RCC 7860 (cell line): ENCODE data around the gene CALCOCO1.
A peak's percentile ranks its signal among the peaks of the same experiment; 100 is the strongest.

Source experiments
- DNase-seq: peaks from one replicate; pipeline ENCODE4 v3.0.0-alpha.2; 2015; ENCODE audit warnings: low spot score
- FAIRE-seq: peaks from 2 replicates; lab custom pipeline; 2012; peaks lifted over from hg19 to GRCh38; lab: Jason Lieb, UNC

The CALCOCO1 gene

GRCh38 chr12:53752192-53752601 lies 24.9 kb upstream of the CALCOCO1 start:
- DNase-seq = no peak
- FAIRE-seq = no peak

GRCh38 chr12:53751336-53752191 lies 24.3 kb upstream of the CALCOCO1 start, which contains the start of gene CISTR:
Gene CISTR (minus strand): TSS chr12:53751979.
- FAIRE-seq (no peak), DNase-seq (no peak)

GRCh38 chr12:53750812-53751335 lies 23.6 kb upstream of the CALCOCO1 start:
- no peak for DNase-seq
- no peak for FAIRE-seq

GRCh38 chr12:53749986-53750811 lies 22.9 kb upstream of the CALCOCO1 start:
- no peak for DNase-seq
- FAIRE-seq = no peak

DNA sequence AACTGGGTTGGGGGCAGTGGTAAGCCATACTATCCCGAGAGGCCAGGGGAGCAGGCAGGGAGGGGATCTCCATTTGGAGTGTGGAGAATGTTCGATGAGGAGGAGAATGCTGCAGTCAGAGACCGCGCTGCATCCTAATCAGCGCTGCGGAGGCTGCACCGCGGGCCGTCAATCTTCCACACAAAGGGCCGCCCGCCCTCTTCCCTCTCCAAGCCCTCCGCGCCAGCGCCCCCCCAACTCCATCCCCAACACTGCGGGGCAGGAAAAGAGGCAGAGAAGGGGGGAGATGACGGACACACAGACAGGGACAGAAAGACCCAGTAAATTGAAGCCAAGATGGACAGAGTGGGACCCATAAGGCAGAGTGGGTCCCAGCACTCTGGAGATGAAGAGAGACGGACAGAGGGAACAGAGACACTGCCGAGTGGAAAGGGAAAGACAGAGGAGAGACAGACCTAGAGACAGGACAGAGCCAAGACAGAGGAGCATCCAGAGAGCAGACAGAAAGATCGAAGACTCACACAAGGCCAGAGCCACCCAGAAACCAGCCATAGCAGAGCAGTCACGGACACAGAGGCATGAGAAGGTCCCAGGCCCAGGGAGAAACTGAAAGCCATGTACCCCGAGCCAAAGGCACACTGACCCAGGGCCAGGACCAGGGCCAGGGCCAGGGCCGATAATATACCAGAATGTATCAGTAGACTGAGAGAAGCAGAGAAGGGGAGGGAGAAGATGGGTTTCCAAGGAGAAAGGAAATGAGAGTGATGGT lies 21.0 kb upstream of the CALCOCO1 start:
- no peak for FAIRE-seq

DNA sequence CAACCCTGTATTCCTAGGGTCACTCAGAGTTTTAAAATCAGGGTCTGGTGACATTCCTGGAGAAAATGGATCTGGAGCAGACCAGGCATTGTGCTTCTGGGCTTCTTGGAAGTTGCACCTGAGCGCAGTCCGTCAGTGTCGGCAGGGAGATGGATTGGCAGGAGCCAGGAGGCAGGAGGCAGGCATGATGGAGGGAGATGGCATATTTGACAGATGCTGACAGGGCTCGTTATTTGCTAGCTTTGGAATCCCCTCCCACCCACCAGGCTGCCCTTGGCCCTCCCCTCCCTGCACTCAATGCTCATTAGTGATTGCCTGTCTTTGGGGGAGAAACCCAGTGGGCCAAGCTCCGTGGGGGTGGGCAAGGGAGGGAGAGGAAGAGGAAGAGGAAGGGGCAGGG lies 19.8 kb upstream of the CALCOCO1 start:
- no peak for DNase-seq
- FAIRE-seq = no peak

More for the DNA sequence above, 21.0 kb upstream of the CALCOCO1 start:
- no peak for DNase-seq

GRCh38 chr12:53746592-53747092 lies 19.4 kb upstream of the CALCOCO1 start:
- DNase-seq (peak; percentile 67), FAIRE-seq (peak; percentile 5)

DNA sequence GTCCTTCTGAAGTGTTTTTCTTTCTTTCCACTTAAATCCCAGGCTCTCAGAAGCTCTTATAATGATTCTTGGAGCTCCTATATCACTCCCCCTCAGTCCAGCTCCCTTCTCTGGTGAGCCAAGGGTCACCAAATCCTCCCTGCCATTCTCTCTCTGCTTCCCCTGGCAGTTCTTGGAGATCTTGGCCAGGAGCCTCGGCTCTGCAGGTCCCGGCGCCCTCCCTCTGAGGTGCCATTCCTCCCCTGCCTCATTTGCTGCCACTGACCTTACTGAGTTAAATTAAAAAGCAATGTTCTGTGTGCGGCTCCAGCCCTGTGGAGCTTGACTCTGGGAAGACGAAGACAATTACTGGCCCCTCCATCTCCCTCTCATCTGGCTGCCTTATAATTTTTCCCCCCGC lies 17.5 kb upstream of the CALCOCO1 start:
- DNase-seq = no peak
- FAIRE-seq = no peak

GRCh38 chr12:53744130-53744441 lies 16.8 kb upstream of the CALCOCO1 start:
- no peak for FAIRE-seq

GRCh38 chr12:53743266-53744129 lies 16.2 kb upstream of the CALCOCO1 start:
- peak; percentile 31 for DNase-seq
- FAIRE-seq = no peak

More at GRCh38 chr12:53744130-53744441, 16.8 kb upstream of the CALCOCO1 start:
- no peak for DNase-seq

- DNase-seq (no peak), FAIRE-seq (no peak)
These were observed 12.9 kb upstream of the CALCOCO1 start for GRCh38 chr12:53740130-53740491.

DNA sequence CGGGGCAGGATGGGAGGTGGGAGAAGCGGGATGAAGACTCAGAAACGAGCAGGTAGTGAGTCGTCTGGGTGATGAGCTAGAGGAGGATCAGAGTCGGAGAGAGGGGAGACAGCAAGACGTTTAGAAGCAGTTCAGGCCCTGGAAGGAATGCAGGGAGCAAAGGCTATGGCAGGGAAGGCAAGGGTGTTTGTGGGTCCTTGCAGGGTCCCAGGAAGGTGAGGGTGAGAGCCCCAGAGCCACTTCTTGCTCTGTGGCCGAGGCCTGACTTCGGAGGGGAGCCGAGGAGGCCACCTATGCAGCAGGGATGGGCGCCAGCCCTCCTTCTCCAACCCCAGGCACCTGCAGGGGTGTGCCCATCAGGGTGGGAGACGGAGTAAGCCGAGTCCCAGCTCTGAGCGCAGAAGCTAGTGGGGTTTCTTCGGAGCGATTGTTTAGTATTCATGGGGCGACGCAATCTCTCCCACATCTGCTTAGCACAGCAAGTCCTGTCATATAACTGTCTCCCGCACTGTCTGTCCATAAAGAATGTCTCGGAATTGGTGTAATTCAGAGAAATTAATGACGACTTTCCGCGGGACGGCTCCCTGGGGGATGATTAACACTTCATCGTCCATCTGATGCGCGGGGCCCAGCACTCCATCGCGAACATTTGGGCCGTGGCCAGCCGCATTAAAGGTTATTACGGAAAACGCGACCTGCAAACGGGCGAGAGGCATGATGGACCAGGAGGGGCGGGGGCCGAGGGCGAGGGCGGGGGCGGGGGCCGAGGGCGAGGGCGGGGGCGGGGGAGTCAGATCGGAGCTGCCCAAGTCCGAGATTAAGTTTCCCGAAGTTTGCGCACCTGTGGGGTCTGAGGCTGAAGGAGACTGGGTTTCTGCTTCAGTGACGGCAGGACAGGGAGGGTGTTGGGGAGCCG lies 12.2 kb upstream of the CALCOCO1 start:
- DNase-seq (no peak), FAIRE-seq (no peak)

GRCh38 chr12:53738406-53739213 lies 11.4 kb upstream of the CALCOCO1 start:
- FAIRE-seq = no peak
- DNase-seq = no peak

DNA sequence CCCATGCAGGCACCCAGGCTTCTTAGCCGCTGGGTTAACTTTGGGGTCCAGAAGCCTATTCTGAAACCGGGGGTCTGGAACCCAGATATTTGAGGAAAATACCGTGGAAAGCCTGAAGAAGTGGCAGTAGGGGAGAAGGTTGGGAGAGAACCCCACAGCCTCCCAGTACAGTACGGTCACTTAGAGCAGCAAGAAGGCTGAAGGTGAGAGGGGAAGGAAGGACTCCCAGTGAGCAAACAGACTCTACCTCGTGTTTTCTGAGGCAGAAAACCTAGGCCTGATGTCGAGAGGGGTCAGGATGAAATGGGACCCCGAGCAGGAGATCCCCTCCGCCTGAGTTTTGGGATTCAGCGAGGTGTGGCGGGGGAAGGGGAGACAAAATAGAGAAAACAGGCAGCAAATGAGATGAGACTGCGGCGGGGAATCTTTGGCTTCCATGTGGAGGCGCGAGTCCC lies 10.7 kb upstream of the CALCOCO1 start:
- FAIRE-seq (no peak), DNase-seq (no peak)

GRCh38 chr12:53737093-53737808 lies 10.0 kb upstream of the CALCOCO1 start:
- no peak for DNase-seq
- FAIRE-seq = no peak

DNA sequence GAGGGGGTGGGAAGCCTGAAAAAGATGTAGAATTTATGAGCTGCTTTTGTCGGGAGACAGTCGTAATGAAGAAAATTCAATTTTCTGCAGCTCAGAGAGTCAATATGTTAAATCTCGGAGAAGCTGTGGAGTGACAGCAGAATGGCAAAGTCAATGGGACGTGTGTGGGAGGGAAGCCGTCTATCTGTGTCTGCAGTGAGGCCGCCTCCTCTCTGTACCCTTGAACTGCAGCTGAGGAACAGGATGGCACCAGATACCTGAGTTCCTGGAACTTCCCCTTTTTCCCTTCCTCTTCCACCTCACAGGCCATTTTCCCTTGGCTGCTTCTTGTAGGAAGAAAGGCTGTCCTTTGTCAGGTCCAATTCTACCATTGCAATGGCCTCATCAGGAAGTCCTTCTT lies 9.3 kb upstream of the CALCOCO1 start:
- FAIRE-seq (no peak), DNase-seq (no peak)

DNA sequence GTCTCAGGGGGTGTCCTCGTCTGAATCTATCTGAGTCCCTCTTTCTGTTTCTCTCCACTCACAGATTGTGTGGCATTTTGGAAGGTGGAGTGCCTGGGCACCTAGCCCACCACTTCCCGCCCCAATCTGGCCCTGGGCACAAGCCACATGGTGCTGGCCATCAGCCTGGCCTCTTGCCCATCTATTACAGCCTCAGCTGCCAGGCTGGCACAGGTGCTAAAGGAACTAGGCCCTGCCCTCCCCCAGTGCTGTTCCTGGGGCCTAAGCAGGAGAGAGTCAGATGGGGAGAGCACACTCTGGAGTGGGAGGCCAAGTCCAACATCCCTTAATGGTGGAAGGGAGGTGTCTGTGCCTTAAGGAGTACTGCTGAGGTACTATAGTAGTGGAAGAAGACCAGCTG lies 8.3 kb upstream of the CALCOCO1 start:
- FAIRE-seq (no peak), DNase-seq (no peak)
